ENCODE data around the gene BAG2. TPM values are rescaled to one million over a fixed set of nuclear protein-coding genes. Genes with fewer than 3 reads are reported as not detected.

Gene BAG2
- total and polyA plus RNA-seq, 2 donors (not counting 1 experiment from before 2014, with no cell fraction given): 21.1 to 31.5 TPM

DNA sequence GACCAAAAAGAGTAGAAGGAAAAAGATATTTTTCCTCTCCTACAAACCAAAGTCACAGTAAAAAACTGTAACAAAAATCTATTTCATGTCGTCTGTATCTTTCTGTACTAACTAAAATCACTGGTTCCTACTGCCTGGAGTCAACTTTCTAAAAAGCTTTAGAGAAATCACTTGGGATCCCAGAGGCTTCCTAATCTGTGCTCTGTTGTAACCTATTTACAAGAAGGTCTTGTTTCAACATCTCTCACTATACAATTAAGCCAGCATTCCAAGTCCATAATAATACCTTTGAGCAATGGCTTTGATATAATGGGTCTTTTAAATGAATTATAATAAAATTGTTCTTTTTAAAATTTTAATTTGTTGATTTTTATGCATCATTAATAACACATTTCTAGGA, 29.6 kb downstream of the BAG2 start:
- TF ChIP-seq, protein P1, sequence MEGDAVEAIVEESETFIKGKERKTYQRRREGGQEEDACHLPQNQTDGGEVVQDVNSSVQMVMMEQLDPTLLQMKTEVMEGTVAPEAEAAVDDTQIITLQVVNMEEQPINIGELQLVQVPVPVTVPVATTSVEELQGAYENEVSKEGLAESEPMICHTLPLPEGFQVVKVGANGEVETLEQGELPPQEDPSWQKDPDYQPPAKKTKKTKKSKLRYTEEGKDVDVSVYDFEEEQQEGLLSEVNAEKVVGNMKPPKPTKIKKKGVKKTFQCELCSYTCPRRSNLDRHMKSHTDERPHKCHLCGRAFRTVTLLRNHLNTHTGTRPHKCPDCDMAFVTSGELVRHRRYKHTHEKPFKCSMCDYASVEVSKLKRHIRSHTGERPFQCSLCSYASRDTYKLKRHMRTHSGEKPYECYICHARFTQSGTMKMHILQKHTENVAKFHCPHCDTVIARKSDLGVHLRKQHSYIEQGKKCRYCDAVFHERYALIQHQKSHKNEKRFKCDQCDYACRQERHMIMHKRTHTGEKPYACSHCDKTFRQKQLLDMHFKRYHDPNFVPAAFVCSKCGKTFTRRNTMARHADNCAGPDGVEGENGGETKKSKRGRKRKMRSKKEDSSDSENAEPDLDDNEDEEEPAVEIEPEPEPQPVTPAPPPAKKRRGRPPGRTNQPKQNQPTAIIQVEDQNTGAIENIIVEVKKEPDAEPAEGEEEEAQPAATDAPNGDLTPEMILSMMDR (conservative IDR thresholded peaks at IDR 0.05 in 1 of 2, IDR thresholded peaks at IDR 0.05 in 1 of 2; ENCODE audit: low read depth in 1 of 2, low read length in 2 of 2): no peak
- TF ChIP-seq EZH2 (IDR thresholded peaks at IDR 0.05; ENCODE audit: low read length, missing control alignments): no peak
- Histone ChIP-seq H2AFZ (ENCODE audit: low read length) (no peak overlapping the region), H3K4me2 (ENCODE audit: extremely low read depth, insufficient read depth, low read length) (no peak overlapping the region), H3K79me2 (ENCODE audit: control insufficient read depth, insufficient read depth, low read length) (peaks cover 14% of the 10 kb centered on the region), H3K27me3 (ENCODE audit: control insufficient read depth, insufficient read depth, low read length) (no peaks in the 10 kb centered on the region), H3K4me3 (replicated peaks in 1 of 4; ENCODE audit: control extremely low read depth in 1 of 4, insufficient read depth in 1 of 4, low read depth in 3 of 4, low read length in 4 of 4) (no peak overlapping the region), H3K36me3 (ENCODE audit: control insufficient read depth, insufficient read depth, low read length) (peaks cover 4% of the 10 kb centered on the region), H3K9ac (ENCODE audit: insufficient read depth, low read length) (no peak overlapping the region), H3K9me3 (ENCODE audit: control insufficient read depth, insufficient read depth, low read depth, low read length) (no peaks in the 10 kb centered on the region), H4K20me1 (ENCODE audit: control insufficient read depth, extremely low read depth, insufficient read depth, low read length) (no peaks in the 10 kb centered on the region), H3K27ac (ENCODE audit: insufficient read depth, low read length) (no peak overlapping the region), H3K4me1 (ENCODE audit: control insufficient read depth, extremely low read depth, insufficient read depth, low read length) (peaks cover 2% of the 10 kb centered on the region)
- DNase-seq (ENCODE audit: low read depth in 2 of 2): no peak

DNA sequence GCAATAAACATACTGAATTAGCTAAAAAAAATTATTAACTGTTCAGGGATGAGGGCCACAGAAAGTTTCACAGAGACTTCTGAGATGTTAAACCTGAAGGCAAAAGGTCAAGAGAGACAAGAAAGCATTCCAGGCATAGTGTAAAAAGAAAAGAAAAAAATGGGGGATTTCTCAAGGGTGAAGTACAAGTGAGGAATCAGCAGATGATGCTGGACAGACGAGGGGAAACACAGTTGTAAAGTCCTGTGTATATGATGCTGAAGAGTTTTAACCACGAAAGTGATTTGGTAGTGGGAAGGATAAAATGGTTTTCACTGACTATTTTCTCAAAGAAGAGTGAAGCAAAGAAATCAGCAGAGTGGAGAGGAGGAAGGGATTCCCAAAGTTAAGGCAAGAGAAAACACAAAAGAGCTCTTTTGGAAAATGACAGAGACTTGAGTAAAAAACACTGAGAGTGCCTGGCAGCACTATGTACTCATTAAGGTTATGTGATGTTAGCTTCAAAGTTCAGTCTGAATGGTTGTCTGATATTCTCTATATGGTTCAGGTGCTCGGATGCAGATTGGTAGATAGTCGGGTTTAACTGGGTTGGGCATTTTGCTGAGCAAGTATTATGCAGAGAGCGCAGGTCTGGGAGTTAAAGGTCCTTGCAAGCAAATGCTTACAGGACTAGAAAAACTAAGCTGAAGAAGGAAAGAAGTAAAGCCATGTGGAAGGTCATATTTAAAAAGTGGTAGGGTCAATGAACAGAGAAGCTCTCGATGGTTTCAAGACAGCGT, 33.6 kb downstream of the BAG2 start:
- Histone ChIP-seq H4K20me1 (ENCODE audit: control insufficient read depth, extremely low read depth, insufficient read depth, low read length) (no peaks in the 10 kb centered on the region), H3K79me2 (ENCODE audit: control insufficient read depth, insufficient read depth, low read length) (peaks cover 19% of the 10 kb centered on the region)

DNA sequence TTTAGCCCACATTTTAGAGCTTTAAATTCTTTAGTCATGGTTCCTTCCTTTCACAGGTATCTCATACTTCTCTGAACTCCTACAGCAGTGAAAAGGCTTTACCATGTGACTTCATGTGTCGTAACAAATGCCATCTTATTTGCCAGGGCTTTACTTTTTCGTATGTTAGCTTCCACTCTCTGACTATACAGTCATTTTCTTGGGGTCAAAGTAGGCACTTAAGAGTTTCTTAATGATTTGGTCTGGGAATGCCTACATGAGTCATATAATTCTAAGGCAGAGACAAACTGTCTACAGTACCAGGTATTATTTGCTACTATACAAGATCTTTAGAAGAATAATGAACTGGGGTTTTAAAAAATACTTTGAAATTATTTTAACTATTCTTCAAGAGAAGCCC, 35.0 kb downstream of the BAG2 start:
- peaks cover 32% of the 10 kb centered on the region for H3K79me2 ChIP-seq (ENCODE audit: control insufficient read depth, insufficient read depth, low read length)

More for the DNA sequence above, 33.6 kb downstream of the BAG2 start:
- no peaks in the 10 kb centered on the region for H3K9me3 ChIP-seq (ENCODE audit: control insufficient read depth, insufficient read depth, low read depth, low read length)
- no peak overlapping the region for H2AFZ ChIP-seq (ENCODE audit: low read length)
- H3K4me3 ChIP-seq (replicated peaks in 1 of 4; ENCODE audit: control extremely low read depth in 1 of 4, insufficient read depth in 1 of 4, low read depth in 3 of 4, low read length in 4 of 4): no peak overlapping the region
- H3K36me3 ChIP-seq (ENCODE audit: control insufficient read depth, insufficient read depth, low read length): peaks cover 4% of the 10 kb centered on the region
- TF ChIP-seq, protein P1 (conservative IDR thresholded peaks at IDR 0.05 in 1 of 2, IDR thresholded peaks at IDR 0.05 in 1 of 2; ENCODE audit: low read depth in 1 of 2, low read length in 2 of 2): no peak
- no peak for TF ChIP-seq EZH2 (IDR thresholded peaks at IDR 0.05; ENCODE audit: low read length, missing control alignments)
- H3K9ac ChIP-seq (ENCODE audit: insufficient read depth, low read length): no peak overlapping the region
- peak in 1 of 2 donors; percentile 24 for DNase-seq (ENCODE audit: low read depth in 2 of 2)
- H3K27ac ChIP-seq (ENCODE audit: insufficient read depth, low read length): no peak overlapping the region
- no peaks in the 10 kb centered on the region for H3K27me3 ChIP-seq (ENCODE audit: control insufficient read depth, insufficient read depth, low read length)
- H3K4me1 ChIP-seq (ENCODE audit: control insufficient read depth, extremely low read depth, insufficient read depth, low read length): peaks cover 2% of the 10 kb centered on the region
- no peak overlapping the region for H3K4me2 ChIP-seq (ENCODE audit: extremely low read depth, insufficient read depth, low read length)

More for the DNA sequence above, 35.0 kb downstream of the BAG2 start:
- no peaks in the 10 kb centered on the region for H3K27me3 ChIP-seq (ENCODE audit: control insufficient read depth, insufficient read depth, low read length)
- TF ChIP-seq EZH2 (IDR thresholded peaks at IDR 0.05; ENCODE audit: low read length, missing control alignments): no peak
- TF ChIP-seq, protein P1 (conservative IDR thresholded peaks at IDR 0.05 in 1 of 2, IDR thresholded peaks at IDR 0.05 in 1 of 2; ENCODE audit: low read depth in 1 of 2, low read length in 2 of 2): no peak
- no peak overlapping the region for H3K27ac ChIP-seq (ENCODE audit: insufficient read depth, low read length)
- H4K20me1 ChIP-seq (ENCODE audit: control insufficient read depth, extremely low read depth, insufficient read depth, low read length): no peaks in the 10 kb centered on the region
- no peak overlapping the region for H3K4me2 ChIP-seq (ENCODE audit: extremely low read depth, insufficient read depth, low read length)
- H3K4me3 ChIP-seq (replicated peaks in 1 of 4; ENCODE audit: control extremely low read depth in 1 of 4, insufficient read depth in 1 of 4, low read depth in 3 of 4, low read length in 4 of 4): no peak overlapping the region
- H2AFZ ChIP-seq (ENCODE audit: low read length): no peak overlapping the region
- peaks cover 2% of the 10 kb centered on the region for H3K4me1 ChIP-seq (ENCODE audit: control insufficient read depth, extremely low read depth, insufficient read depth, low read length)
- H3K36me3 ChIP-seq (ENCODE audit: control insufficient read depth, insufficient read depth, low read length): peaks cover 4% of the 10 kb centered on the region
- no peak overlapping the region for H3K9ac ChIP-seq (ENCODE audit: insufficient read depth, low read length)
- peak; percentile 45 to 80 for DNase-seq (ENCODE audit: low read depth in 2 of 2)
- H3K9me3 ChIP-seq (ENCODE audit: control insufficient read depth, insufficient read depth, low read depth, low read length): no peaks in the 10 kb centered on the region

All from fibroblast of lung (primary cell).